ENCODE measurements around the gene NTSR2. TPM values are rescaled to one million over a fixed set of nuclear protein-coding genes. Genes with fewer than 3 reads are reported as not detected.

Gene NTSR2
- total and polyA plus RNA-seq, 12 donors, result 0.10 to 0.15 TPM; not detected in 10

DNA sequence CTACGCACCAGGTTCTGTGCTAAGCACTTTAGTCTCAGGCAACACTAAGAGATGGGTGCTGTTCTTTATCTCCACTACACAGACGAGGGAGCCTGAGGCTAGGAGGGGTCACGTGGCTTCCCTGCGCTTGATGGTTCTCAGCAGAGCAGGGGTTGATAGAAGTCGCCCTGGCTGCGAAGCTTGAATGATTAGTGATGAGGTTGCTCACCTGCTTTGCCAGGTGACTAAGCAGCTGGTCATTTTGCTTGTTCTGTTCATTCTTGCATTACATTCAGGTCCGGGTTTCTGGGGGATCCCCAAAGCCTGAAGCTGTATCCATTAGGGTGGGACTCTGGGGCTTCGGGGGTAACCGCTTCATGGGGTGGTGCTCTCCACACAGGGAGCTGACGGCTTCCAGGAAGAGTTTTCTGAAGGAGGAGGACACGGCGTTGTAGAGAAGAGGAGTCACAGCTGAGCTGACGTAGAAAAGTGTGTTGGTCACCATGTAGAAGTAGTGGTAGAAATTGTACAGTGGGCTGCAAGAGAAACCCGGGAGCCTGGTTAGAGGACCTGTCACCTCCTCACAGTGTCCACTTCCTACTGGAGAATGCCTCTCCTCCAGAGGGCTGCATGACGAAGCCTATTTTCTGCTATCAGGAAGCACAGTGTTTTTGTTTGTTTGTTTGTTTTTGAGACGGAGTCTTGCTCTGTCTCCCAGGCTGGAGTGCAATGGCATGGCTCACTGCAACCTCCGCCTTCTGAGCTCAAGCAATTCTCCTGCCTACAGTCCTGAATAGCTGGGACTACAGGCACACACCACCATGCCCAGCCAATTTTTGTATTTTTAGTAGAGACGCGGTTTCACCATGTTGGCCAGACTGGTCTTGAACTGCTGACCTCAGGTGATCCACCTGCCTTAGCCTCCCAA lies 11.5 kb downstream of the NTSR2 start:
- H3K4me3 ChIP-seq, result no peak overlapping the region
- WGBS, 2 donors, result 80 to 84% methylated on average over 19 of the region's 19 CpGs

DNA sequence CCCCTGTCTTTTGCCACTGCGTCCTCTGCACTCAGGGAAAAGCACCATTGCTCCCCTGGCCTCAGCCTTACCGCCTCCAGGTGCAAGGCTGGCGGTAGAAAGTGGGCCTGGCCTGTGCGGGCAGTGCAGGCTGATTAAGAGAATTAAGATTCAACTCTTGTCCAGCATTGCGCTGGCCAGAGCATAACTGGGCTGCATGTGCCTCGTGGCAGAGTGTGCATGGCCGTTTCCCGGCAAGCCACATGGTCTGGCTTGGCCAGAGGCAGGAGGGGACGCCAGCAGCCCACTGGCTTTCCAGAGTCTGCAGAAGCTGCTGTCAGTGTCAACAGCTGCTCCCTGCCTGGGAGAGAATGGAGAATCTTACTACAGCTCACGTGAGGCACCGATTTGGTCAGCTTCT lies 12.3 kb downstream of the NTSR2 start:
- DNase-seq, result no peak
- H3K4me3 ChIP-seq, result no peak overlapping the region
- peaks cover 0 to 8% (median 0%) of the 10 kb centered on the region in 11 donors for H3K9me3 ChIP-seq
- no peaks in the 10 kb centered on the region for H3K36me3 ChIP-seq
- TF ChIP-seq, protein P1, sequence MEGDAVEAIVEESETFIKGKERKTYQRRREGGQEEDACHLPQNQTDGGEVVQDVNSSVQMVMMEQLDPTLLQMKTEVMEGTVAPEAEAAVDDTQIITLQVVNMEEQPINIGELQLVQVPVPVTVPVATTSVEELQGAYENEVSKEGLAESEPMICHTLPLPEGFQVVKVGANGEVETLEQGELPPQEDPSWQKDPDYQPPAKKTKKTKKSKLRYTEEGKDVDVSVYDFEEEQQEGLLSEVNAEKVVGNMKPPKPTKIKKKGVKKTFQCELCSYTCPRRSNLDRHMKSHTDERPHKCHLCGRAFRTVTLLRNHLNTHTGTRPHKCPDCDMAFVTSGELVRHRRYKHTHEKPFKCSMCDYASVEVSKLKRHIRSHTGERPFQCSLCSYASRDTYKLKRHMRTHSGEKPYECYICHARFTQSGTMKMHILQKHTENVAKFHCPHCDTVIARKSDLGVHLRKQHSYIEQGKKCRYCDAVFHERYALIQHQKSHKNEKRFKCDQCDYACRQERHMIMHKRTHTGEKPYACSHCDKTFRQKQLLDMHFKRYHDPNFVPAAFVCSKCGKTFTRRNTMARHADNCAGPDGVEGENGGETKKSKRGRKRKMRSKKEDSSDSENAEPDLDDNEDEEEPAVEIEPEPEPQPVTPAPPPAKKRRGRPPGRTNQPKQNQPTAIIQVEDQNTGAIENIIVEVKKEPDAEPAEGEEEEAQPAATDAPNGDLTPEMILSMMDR (IDR thresholded peaks at IDR 0.05), result no peak
- intact Hi-C loops (cut with DNase I), result no loop called here
- peaks cover 0 to 13% (median 0%) of the 10 kb centered on the region in 9 donors for H3K4me1 ChIP-seq
- no peak overlapping the region for H3K27ac ChIP-seq
- WGBS, 2 donors, result 83 to 85% methylated on average over 11 of the region's 11 CpGs
- ATAC-seq, result peak in 1 of 8 donors; percentile 41
- peaks cover 0 to 47% (median 19%) of the 10 kb centered on the region in 7 donors for H3K27me3 ChIP-seq

More for the DNA sequence above, 11.5 kb downstream of the NTSR2 start:
- TF ChIP-seq, protein P1 (IDR thresholded peaks at IDR 0.05), result no peak
- peaks cover 0 to 5% (median 0%) of the 10 kb centered on the region in 9 donors for H3K4me1 ChIP-seq
- ATAC-seq (no peak), DNase-seq (no peak)
- intact Hi-C loops (cut with DNase I), result no loop called here
- H3K27ac ChIP-seq, result no peak overlapping the region
- H3K9me3 ChIP-seq, result peaks cover 0 to 16% (median 0%) of the 10 kb centered on the region in 11 donors
- peaks cover 0 to 47% (median 19%) of the 10 kb centered on the region in 7 donors for H3K27me3 ChIP-seq
- H3K36me3 ChIP-seq, result no peaks in the 10 kb centered on the region

DNA sequence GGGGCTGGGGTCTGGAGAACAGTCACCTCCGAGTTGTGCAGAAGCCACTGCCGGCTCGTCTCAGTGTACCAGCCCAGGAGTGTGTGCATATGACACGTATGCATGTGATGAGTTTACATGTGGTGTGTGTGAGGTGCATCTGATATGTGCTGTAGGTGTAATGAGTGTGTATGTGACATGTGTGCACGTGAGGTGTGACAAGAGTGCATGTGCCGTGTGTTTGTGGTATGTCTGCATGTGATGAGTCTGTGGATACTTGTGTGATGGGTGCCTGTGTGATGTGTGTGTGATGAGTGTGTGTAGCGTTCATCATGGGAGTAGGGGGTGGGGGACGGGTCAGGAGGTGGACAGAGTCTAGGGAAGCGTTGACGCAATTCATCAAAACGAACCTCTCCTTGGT lies 12.8 kb downstream of the NTSR2 start:
- ATAC-seq (peak in 1 of 8 donors; percentile 9), DNase-seq (no peak)
- peaks cover 0 to 17% (median 0%) of the 10 kb centered on the region in 9 donors for H3K4me1 ChIP-seq
- TF ChIP-seq, protein P1 (IDR thresholded peaks at IDR 0.05), result no peak
- intact Hi-C loops (cut with DNase I), result no loop called here
- 89 to 93% methylated on average over 11 of the region's 11 CpGs for WGBS, 2 donors
- H3K9me3 ChIP-seq, result peaks cover 0 to 4% (median 0%) of the 10 kb centered on the region in 11 donors
- H3K4me3 ChIP-seq, result no peak overlapping the region
- H3K36me3 ChIP-seq, result no peaks in the 10 kb centered on the region
- peaks cover 0 to 47% (median 19%) of the 10 kb centered on the region in 7 donors for H3K27me3 ChIP-seq
- H3K27ac ChIP-seq, result no peak overlapping the region

DNA sequence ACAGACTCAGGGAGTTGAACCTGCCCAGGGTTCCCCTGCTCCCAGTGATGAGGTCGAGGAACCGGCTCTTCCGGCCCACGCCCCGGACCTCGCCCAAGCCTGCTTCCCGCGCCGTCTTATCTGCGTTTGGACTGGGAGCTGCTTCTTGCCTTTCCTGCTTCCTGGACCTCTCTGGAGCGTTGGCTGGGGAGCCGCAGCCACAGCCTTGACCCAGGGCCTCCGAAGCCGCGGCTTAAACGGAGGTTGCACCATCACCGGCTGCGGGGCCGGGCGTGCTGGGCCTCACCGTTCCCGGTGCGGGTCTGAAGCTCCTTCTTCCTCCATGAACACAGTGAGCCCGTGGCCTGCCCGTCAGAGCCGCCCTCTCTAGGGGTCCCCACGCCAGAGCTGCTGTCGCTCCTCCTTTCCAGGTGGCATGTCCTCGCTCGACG lies 13.3 kb downstream of the NTSR2 start:
- DNase-seq, result no peak
- no peak overlapping the region for H3K27ac ChIP-seq
- no peaks in the 10 kb centered on the region for H3K9me3 ChIP-seq
- 59 to 75% methylated on average over 31 of the region's 31 CpGs for WGBS, 2 donors
- peaks cover 0 to 18% (median 0%) of the 10 kb centered on the region in 9 donors for H3K4me1 ChIP-seq
- ATAC-seq, result peak in 3 of 8 donors; percentile 19 to 49 (median 39)
- TF ChIP-seq, protein P1 (IDR thresholded peaks at IDR 0.05), result no peak
- intact Hi-C loops (cut with DNase I), result no loop called here
- H3K27me3 ChIP-seq, result peaks cover 0 to 42% (median 19%) of the 10 kb centered on the region in 7 donors
- no peaks in the 10 kb centered on the region for H3K36me3 ChIP-seq
- no peak overlapping the region for H3K4me3 ChIP-seq
